ENCODE results near the gene PRAMEF20.
"Not testable (repeated sequence)": the region's sequence is repeated elsewhere in the genome, so short reads cannot be mapped to it uniquely, and the experiment has no call there.

Gene PRAMEF20

GRCh38 chr1:13410150-13410549 lies at the start of gene PRAMEF20:
Gene PRAMEF20 (plus strand): TSS chr1:13410450. CDS start chr1:13416355, 5,905 bp downstream.
- not testable (repeated sequence) for DNase-seq

- DNase-seq = not testable (repeated sequence)
These were observed 47.9 kb upstream of the PRAMEF20 start for GRCh38 chr1:13362364-13362763.

GRCh38 chr1:13364928-13365327 lies 45.3 kb upstream of the PRAMEF20 start:
- not testable (repeated sequence) for DNase-seq

DNA sequence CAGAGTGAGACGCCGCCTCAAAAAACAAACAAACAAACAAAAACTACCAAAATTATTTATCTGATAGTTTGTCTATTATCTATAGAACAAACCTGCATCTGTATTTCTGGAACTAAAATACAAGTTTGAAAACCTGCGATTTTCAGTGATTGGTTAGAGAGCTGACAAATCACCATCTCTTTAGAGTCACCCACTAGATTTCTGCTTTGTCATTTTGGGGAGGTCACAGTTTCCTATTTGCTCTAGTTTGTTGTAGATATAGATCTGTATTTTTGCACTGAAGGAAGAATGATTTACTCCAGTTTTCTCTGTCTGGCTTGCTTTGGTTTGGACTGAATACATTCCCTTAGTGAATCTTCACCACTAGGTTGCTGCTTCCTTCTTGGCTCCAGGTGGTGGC lies 43.7 kb upstream of the PRAMEF20 start:
- DNase-seq = not testable (repeated sequence)

- not testable (repeated sequence) for DNase-seq
These were observed 41.7 kb upstream of the PRAMEF20 start for GRCh38 chr1:13368544-13368943.

DNA sequence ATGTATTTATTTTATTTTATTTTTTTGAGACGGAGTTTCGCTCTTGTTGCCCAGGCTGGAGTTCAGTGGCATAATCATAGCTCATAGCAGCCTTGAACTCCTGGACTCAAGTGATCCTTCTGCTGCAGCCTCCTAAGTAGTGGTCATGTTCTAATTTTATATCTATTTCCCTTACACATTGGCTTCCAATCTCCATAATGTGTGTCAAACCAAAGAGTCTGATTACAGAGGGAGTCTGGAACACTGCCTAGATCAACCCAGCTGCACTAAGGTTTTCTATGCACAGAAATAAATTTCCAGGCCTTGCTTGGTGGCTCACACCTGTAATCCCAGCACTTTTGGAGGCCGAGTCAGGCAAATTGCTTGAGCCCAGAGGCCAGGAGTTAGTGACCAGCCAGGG lies 31.3 kb upstream of the PRAMEF20 start:
- not testable (repeated sequence) for DNase-seq

DNA sequence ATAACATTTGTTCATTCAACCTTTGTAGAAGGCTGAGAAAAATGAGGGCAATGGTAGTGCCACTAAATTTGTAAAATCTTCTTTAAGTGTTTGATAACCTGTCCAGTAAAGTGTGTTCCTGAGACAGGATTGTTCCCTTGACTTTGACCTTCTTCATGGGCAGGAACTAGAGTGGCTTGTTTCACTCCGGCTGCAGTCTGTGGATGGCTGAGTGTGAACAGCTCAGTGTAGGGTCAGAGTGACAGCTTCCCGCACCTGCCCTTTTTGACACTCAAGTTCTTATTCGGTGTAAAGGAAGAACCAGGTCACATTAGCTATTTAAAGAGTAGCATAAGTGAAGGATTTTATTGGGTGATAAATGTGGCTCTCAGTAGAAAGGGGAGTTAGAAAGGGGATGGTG lies 29.9 kb upstream of the PRAMEF20 start:
- DNase-seq = not testable (repeated sequence)

DNA sequence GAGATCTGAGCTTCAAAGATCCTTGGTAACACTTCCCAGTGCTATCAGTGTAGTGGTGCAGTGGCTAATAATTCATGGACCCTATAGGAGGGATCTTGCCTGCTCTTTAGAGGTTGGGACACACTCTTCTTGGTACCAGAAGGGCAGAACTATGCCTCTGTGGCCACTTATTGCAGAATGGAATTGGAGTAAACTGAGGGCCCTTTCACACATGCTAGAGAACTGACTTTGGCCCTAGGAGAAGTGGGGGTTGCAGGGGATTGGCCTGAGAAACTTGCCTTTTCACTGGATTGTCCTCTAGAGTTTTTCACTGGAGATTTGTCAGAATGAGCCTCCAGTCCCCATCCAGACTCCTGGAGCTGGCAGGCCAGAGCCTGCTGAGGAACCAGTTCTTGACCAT lies 20.9 kb upstream of the PRAMEF20 start, which contains the start of gene PRAMEF17:
Gene PRAMEF17 (plus strand): TSS at position 301 of the 400 bp plus-strand sequence. CDS start 26 bp downstream, at position 327.
- not testable (repeated sequence) for DNase-seq

GRCh38 chr1:13393004-13393403 lies 17.2 kb upstream of the PRAMEF20 start:
- DNase-seq = not testable (repeated sequence)

- DNase-seq = not testable (repeated sequence)
These were observed 15.5 kb upstream of the PRAMEF20 start for GRCh38 chr1:13394761-13395160.

DNA sequence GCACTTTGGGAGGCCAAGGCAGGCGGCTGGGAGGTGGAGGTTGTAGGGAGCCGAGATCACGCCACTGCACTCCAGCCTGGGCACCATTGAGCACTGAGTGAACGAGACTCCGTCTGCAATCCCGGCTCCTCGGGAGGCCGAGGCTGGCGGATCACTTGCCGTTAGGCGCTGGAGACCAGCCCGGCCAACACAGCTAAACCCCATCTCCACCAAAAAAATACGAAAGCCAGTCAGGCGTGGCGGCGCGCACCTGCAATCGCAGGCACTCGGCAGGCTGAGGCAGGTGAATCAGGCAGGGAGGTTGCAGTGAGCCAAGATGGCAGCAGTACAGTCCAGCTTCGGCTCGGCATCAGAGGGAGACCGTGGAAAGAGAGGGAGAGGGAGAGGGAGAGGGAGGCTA lies 14.9 kb upstream of the PRAMEF20 start:
- not testable (repeated sequence) for DNase-seq

- DNase-seq = no peak
These were observed 2.4 kb upstream of the PRAMEF20 start for GRCh38 chr1:13407811-13408210.

- DNase-seq = no peak
These were observed 20.2 kb downstream of the PRAMEF20 start for GRCh38 chr1:13430495-13430894.

- DNase-seq = no peak
These were observed 22.0 kb downstream of the PRAMEF20 start for GRCh38 chr1:13432251-13432650.

GRCh38 chr1:13433694-13434358 lies 23.6 kb downstream of the PRAMEF20 start:
- not testable (repeated sequence) for DNase-seq

DNA sequence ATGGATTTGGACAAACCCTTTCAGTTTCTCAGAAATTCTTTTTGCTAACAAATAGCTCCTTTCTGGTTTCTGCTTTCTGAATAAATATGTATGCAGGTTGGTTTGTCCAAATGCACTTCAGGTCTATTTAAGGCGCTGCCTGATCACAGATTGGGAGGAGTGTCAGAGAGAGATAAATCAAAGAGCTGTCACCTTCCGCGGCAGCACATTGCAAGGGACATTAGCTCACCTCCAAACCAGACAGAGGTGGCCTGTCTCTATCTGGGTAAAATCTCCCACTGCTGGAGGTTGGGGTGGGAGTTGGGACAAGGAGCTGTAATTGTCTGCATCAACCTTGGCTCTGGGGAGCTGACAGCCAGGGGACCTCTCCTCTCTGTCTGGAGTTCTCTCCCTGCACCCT lies 25.2 kb downstream of the PRAMEF20 start:
- DNase-seq = no peak

GRCh38 chr1:13439104-13439783 lies 29.0 kb downstream of the PRAMEF20 start:
- DNase-seq = not testable (repeated sequence)

DNA sequence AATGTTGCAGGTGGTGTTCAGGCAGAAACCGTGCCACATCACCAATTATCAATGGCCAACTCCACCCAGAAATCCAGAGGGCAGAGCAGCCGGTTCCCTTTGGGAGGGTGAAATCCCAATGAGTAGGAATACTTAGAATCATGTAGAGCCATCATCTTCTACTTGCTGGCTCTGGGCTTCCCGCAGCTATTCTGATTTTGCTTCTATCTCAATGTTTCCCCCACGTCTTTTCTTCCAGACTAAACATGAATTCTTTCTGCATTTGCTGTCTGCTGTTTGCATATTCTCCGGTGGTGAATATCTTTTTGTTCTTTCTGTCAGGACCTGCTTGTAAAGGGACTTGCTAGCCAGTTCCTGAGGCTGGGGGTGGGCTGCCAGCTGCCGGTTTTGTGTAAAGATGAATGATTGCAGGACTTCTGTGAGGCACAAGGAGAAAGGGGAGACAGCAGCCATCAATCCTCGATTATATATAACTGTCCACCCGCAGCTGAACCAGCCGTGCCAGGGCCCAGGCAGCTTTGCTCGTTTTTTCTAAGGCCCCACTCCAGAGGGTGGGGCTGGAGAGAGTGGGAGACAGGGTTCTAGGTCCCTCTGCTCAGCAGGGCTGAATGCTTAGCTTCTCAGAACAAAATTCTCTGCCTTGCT lies 33.2 kb downstream of the PRAMEF20 start:
- DNase-seq = no peak

GRCh38 chr1:13450204-13450603 lies 40.0 kb downstream of the PRAMEF20 start:
- no peak for DNase-seq

GRCh38 chr1:13451399-13451965 lies 41.2 kb downstream of the PRAMEF20 start:
- no peak for DNase-seq

DNA sequence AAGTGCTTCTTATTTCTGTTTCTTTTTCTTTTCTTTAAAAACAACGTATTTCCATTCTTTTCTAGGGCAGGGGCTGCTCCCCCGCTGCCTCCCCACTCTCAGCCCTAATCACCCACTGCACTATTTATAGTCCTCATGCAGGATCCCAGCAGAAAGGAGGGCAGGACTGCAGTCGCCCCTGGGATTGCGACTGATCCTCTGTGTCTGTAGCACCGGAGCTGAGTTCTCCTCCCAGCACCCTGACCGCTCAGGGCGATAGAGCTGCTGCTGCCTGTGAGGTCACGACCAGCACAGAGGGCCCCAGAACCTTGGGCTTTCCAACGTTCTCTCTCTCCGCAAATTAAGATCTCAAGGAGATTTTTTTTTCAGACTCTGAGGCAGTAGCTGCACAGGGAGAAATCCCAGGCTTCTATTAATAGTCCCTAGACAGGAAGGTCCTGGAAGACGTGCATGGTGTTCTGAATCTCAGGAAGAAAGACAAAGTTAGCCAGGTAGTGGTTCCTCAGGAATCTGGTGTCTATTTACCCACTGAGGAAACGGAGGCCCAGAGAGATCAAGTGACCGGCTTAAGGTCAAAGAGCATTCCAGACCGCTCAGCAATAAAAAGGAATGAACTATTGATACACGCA lies 46.8 kb downstream of the PRAMEF20 start:
- no peak for DNase-seq

- no peak for DNase-seq
These were observed 51.7 kb downstream of the PRAMEF20 start for GRCh38 chr1:13461977-13462376.

- DNase-seq = no peak
These were observed 52.4 kb downstream of the PRAMEF20 start for GRCh38 chr1:13462682-13463081.
